GM19240 (cell line): ENCODE data around the gene TMOD2.
A peak's percentile ranks its signal among the peaks of the same experiment; 100 is the strongest.

ENCODE experiments used
- DNase-seq: peaks from one replicate; pipeline ENCODE4 v3.0.0; 2011; ENCODE audit warnings: low spot score; ENCODE audit not compliant: insufficient read length

The TMOD2 gene

DNA sequence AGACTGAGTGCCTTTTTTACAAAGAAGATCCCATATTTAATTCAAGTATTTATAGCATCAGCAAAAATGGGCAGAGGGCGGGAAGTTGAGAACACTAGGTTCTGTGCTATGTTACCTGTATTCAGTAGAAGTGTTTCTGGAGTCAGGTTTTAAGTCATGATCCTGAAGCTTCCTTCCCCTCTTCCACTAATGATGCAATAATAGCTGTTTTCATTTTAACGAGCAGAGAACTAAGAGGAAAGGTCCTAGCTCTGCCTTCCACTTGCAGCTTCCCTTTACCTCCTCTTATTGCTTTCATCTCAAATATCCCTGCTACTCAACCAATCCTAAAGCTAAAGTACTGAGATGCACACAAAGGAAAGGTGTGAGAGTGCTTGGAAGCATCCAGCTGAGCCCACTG is 61.2 kb downstream of the TMOD2 start:
- no peak for DNase-seq

DNA sequence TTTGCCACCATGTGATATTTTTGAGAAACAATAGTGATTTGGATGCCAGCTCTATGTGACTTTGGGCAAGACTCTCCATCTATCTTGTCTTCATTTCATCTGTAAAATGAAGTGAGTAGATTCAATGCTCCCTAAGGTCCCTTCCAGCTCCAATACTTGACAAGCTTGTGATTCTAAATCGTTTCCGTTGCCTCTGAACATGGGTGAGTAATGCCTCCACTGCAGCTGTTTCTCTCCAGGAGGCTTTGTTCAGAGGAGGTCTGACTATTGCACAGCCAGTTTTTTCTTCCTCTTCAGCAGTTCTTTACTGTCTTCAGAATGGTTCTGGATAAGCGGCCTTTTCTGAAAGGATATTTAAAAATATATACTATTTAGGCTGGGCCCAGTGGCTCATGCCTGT is 63.2 kb downstream of the TMOD2 start:
- DNase-seq, result no peak

DNA sequence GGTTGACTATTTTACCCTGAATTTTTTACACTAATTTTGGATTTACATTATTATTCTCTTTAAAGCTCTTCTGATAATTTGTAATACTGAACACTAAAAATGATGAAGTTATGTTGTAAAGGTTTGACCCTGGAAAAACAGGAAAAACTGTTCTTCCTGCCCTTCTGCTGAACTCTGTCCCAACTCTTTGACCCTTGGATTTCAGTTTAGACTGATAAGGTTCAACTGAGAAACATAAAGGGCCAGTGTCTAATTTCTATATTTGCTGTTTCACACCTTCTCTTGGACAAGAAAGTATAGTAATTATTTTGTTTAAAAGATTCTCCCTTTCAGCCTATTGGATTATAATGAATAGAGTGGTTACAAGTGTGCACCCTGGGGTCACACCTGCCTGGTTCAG is 65.2 kb downstream of the TMOD2 start:
- no peak for DNase-seq

DNA sequence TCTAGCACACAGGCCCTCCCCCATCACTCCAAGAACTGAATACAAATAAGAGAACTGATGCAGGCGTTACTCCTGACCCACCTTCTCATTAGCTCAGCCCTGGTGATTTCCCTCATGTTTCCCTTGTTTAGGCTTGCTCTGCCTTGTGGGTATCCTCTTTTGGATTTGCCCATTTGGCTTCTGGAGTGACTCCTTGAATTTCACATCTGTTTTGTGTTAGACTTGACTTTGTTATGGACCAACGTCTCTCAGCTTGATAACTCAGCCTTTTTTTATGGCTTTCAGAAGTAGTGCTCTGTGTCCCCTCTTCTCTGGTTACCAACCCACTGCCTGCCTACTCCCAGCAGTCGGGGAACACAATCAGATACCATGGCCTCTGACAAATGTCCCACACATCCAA is 66.8 kb downstream of the TMOD2 start:
- no peak for DNase-seq

DNA sequence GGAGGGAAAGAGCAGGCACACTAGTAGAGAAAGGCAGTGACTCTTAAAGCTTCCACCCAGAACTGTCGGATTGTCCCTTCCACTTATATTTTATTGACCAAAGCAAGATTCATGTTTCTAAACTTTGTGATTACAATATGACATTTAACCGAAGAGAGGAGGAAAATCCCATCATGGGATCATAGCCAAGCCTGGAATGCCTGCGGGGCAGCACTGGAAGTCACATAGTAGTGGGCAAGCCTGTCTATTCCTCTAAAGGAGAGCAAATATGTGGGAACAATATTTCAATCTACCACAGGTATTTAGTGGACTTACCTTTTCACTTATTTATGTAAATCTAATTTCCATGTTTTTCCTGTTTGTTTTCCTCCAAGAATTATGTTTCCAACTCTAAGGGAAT is 74.3 kb downstream of the TMOD2 start:
- DNase-seq, result no peak

DNA sequence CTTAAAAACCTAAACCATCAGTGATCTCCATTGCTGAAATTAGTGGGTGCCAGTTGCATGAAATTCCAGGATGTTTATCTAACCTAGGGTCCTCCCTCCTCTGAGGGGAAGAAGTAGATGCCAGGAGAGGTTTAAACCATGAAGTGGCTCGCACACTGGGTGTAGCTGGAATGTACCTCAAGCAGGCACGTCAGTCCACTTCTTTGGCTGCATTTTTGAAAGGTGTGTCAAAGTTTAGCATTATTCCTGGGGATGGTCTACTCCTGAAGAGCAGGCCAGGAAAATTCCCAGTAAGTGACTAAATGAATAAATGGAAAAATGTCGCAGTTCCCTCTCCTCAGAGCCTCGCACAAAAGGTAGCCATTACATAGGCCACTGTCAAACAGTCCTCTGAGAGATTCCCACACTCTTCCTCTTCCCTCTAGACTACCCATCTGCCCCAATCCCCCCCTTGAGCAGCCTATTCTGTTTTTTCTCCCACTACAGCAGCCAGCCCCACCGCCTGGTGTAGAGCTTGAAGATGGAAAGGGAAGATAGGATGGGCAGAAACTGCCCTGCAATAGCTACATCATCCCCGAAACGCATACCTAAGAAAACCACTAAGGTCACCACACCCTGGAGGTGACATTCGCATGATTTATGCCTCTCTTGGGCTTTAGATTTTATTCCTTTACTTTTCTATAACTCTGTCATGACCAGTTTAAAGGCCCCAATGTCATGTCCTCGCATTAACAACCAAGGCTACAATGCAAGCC is 77.4 kb downstream of the TMOD2 start:
- DNase-seq, result no peak

DNA sequence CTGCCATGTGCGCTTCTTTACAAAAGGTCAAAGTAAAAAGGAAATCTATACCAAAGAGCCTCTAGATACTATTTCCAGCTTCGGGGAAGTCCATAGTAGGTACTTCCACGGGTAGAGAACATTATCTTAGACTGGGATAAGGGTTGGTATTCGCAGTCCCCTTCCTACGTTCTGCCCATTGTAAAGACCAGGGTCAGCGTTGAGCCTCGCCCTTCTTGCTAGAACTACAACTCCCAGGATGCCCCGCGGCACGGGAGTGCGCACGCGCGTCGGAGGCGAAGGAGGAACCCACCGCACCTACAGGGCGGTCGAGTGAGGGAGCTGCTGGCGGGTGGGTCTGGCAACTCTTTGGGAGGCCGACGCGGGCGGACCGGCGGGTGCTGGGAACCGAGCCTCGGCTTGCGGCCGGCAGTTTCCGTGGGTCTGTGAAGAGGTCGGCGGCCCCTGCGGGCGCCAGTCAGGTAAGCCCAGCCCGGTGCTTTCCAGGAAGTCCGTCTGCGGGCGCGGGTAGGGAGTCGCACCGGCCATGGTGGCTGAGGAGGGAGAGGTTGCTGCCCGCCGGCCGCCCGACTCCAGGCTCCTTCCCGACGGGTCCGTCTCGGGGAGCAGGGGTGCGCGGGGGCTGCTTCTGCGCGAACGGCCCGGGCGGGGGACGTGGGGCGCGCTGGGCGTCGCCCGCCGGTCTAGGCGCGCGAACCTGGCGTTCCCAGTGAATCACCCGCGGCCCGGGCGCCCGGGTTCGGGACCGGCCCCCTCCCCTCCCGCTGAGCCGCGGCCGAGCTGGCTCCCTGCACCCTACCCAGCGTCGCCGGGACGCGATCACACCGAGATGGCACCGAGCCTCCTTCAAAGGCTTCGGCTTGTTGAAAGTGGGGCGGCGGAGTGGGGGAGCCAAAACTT is 78.2 kb downstream of the TMOD2 start, which contains the start of gene TMOD3:
Gene TMOD3 (plus strand): TSS at position 278 of the 900 bp plus-strand sequence. CDS start 33,232 bp downstream, outside the sequence.
- peak; percentile 89 for DNase-seq

DNA sequence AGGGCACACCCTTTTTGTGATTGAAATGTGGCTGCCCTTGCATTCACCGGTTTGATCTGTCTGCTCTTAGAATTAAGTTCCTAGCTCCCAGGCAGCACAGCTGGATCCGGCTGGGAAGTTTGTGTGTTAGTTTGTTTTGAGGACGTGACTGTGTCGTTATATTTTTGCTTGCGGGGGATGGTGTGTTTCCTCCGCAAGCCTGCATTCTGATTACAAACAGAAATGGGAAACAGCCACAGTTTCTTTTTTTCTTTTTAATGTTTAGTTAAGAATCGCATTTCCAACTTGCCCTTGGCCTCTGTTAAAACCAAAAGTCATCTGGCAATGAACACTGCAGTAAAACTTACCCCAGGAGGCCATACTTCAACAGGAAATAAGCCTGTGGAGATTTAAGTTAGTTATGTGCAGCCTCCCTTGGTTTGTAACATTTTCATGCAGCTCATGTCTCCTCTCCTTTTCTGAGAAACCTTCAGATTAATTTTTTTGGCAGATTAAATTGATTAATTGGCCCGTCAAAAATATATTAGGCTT is 78.9 kb downstream of the TMOD2 start:
- DNase-seq, result no peak

DNA sequence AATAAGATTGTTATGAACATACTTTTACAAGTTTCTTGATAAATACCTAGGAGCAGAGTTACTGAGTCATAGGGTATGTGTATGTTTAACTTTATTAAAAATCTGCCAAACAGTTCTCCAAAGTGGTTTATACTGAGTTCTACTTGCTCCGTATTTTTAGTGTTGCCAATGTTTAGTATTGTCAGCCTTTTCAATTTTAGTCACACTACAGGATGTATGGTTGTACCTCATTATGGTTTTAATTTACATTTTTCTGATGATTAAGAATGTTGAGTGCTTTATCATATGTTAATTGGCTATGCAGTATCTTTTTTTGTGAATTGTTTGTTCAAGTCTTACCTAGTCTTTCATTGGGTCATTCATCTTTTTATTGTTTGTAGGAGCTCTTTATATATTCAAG is 82.4 kb downstream of the TMOD2 start:
- DNase-seq, result no peak

DNA sequence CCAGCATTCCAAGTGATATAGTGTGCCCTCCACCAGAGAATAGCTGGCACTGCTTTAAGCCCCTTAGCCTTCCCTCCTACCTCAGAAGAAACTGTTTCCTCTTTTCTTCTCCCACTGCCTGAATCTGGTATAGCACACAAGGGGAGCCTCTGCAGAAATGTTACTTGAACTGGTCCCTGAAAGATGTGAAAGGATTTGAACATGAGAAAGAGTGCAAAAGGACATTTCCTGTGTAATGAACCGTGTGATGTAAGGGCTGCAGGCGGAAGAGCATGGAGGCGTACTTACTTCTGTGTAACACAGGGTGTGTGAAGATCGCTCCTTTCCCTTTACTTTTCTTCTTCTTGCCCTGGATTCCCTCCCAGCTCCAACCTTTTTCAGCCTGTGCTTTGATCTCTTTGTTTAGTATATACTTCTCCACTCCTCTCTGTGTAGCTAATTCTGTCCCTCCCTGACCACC is 86.4 kb downstream of the TMOD2 start:
- no peak for DNase-seq

DNA sequence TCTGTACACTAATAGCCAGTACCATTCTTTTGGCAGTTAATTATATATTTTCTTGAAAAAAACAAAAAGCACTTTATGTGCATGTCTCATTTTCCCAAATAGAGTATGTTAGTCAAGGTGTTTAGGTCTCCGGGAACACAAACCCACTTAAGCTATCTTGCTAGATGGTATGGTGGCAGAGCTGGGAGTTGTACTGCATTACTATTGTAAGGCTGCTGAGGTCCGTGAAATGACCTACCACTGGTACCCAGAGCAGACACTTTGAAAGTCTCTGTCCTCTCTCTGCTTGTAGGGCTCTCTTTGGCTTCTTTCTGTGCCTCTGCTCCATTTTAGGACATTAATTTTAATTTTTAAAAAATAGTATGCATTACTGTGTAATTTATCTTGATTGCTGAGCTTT is 86.9 kb downstream of the TMOD2 start:
- no peak for DNase-seq

DNA sequence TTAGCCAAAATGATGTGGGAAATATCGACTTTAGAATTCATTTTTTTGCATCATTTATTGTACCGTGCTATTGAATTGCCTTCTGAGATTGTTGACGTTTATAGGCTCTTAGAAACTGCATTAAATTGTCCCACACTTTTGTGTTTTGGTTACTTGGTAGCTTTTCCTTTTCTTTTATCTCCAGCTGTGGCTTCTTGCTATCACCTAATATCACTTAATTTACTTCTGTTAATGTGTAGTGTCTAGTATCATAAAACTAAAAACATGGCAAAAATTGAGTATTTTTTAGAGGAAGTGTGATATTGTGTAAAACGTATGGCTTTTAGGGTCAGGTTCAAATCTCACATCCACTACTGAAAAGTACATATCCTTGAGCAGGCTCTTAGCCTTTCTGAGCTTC is 89.3 kb downstream of the TMOD2 start:
- DNase-seq, result no peak

DNA sequence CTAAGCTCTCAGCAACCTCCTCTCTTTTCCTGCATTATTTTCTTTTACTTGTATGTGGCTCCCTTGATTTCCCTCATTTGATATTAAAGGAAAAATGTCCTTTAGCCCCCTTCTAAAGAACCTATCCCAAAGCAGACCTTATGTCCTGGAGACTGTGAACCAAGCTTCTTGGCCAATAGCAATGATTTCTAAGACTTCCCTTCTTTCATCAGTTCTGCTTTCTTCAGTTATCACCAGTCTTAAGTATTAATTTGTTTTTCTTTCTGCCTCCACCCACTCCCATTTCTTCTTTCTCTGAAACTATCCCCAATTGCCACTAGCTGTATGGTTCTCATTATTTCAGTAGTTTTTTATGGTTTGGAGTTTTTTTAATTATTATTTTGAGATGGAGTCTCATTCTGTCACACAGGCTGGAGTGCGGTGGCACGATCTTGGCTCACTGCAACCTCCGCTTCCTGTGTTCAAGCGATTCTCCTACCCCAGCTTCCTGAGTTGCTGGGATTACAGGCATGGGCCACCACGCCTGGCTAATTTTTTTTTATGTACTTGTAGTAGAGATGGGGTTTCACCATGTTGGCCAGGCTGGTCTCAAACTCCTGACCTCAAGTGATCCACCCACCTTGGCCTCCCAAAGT is 90.1 kb downstream of the TMOD2 start:
- DNase-seq, result no peak

DNA sequence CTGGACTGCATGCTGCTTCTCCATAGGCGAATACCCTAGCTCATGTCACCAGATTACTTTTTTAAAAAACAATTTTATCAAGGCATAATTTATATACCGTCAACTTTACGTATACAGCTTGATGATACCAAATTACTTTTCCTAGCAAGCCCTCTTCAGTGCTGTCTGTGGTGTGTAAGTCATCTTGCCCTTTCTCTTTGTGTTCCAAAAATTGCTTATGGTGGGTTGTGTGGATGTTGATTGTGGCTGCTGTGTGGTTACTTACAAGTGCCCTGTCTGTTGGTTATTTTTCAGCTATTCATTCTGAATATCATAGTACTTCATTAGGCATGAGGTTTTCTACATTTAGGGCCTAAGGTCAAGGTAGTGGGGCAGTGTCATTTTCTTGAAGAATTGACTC is 90.9 kb downstream of the TMOD2 start:
- no peak for DNase-seq

DNA sequence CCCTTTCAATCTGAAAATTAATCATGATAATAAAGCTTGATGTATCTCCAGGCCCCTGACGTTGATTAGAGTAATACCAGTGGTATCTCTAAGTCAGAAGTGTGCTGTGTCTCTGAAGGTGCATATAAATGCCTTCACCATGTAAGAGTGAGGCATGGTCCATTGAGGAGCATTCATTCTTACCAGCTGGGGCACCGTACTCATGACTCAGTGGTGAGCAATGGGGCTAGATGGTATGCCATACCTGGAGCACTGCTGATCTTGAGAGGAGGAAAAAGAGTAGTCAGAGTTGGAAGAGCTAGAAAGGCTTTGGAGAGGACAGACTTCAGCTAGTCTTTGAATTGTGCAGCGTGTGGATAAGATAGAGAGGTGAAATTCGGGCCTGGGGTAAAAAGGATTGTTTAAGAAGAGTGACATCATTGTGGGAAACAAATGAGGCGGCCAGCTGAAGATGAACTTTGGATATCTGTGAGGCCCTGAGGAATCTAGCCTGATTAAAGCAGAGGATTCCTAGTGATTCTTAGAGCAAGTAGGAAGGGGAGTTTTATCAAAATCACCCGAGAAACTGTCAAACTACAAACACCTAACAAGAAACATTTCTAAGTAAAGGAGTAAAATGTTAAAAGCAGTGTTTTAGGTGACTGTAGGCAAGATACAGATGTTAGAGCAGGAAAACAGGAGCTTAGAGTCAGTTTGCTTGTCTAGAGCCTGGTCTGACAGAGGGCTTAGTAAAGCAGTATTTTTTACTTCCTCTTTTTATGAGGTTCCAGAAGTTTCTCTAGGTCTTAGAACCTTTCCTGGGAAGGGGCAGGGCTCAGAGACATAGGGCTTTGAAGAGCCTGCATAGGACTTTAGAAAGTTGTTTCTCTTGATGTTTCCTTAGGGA is 91.7 kb downstream of the TMOD2 start:
- no peak for DNase-seq

DNA sequence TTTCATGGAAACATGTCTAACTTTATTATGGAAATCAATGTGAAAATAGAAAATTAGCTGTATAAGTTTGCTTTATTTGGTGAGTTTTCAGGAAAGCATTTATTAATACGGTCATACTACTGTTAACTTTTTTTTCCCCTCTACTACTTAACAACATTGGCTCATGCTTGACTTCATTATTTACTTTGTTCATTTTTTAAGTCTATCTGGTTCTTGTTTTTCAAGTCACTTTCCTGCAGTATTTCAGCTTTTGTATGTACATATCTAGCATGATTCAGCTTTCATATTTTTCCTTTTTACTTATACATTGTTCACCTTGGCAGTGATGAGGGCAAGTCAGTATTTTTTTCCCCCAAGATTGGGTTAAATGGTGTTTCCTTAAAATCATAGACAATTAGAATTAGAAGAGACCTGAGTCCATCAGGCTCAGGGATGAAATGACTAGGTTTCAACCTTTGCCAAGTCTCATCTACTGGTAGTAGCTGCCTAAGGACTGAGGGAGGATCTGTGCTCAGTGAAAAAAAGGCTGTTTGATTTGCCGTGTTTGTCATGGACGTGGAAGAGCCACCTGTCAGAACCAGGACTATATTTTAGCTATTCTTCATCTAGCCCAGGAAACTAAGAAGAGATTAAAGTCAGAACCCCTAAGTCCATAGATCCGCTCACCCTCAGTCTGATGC is 93.5 kb downstream of the TMOD2 start:
- DNase-seq, result no peak

DNA sequence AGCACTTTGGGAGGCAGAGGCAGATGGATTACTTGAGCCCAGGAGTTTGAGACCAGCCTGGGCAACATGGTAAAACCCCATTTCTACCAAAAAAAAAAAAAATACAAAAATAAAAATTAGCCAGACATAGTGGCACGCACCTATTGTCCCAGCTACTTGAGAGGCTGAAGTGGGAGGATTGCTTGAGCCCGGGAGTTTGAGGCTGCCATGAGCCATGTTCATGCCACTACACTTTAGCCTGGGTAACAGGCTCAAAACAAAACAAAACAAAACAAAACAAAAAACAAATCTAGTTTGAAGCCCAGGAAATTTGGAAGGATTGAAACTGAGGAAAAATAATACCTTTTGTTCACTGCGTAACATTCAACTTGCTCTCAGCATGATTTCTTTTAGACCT is 94.7 kb downstream of the TMOD2 start:
- DNase-seq, result no peak

DNA sequence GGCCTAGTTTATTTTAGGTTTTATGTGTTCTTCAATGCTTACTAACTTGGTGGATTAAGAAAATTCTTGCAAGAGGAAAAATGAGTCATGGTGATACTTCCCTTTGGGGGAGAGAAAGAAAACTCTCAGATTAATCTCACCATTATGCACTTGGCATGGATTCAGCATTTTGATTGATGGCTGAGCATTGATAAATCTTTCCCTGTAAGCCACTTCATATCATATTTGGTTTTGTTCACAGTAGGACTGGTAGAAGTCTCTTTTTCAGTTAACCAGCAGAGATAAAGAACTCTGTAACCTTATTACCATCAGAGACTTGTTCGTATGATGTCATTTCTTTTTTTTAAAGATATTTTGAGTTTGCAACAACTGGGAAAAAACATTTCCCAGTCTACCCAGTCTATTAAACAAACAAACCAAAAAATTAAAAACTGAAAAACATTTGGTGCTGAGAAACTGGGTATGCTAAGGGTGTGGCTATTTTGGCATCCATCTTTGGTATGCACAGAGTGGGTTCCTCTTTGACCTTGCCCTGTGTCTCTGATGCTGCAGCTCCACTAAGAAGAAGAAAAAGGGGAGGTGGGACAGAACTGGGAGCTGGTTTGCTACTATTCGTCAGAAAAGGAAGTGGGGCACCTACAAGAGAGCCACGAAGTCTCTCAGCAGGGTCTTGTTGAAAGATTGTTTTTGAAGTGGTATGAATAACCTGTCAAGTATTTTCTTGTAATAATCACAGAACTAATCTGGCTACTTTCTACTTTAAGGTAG is 95.2 kb downstream of the TMOD2 start:
- DNase-seq, result no peak

DNA sequence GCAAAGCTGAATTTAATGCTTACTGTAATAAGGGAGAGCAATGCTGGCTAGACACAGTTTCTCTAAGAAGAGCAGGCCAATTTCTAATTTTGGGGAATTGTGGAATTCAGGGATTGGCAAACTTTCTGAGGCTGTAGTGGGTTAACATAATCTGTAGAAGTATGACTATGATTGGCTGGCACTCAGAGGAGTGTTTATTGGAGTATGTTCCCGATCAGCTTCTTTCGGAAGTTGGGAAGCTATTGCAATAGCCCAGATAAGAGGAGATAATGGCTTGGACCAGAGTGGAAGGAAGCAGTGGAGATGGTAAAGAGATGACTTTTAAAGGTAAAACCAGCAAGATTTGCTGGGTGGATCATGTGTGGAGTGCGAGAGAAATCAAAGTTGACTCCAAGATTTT is 97.4 kb downstream of the TMOD2 start:
- no peak for DNase-seq
